ENCODE measurements around the gene SIAH1. TPM values are rescaled to one million over a fixed set of nuclear protein-coding genes. Genes with fewer than 3 reads are reported as not detected.

Gene SIAH1
- total and polyA plus RNA-seq, 2 of the 8 experiments (the other 6 are each of a cell fraction or from before 2014, with no cell fraction given): 19.5 to 33.9 TPM

DNA sequence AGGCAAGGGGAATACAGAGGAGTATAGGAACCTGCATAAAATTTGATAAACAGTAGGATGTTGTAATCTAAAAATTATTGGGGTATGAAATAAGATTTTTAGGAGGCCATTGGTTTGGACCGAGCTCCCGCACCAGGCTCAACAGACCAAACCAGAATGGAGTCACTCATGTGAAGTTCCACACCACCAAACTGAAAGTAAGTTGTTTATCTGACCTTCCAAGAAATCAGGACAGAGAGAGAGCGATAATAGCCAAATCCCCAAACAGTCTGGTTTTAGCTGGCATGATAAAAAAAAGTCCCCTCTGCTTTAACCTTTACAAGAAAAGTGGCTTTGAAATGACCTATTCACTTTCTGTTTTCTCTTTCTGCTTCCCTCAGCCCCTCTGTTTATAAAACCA lies 45.7 kb upstream of the SIAH1 start:
- no peaks in the 10 kb centered on the region for H3K79me2 ChIP-seq (ENCODE audit: control insufficient read depth in 1 of 2, insufficient read depth in 2 of 2, low read length in 2 of 2)
- 93% methylated on average over 3 of the region's 3 CpGs; no CpG with 5 or more reads in 1 of the 2 experiments for WGBS, 2 experiments (ENCODE audit: extremely low coverage in 1 of 2, insufficient coverage in 1 of 2, insufficient read length in 1 of 2, insufficient replicate concordance in 2 of 2, low coverage in 1 of 2, low lambda C conversion rate in 2 of 2, missing lambda C conversion rate in 1 of 2)
- POLR2A ChIA-PET (ENCODE audit: partially characterized antibody): interaction anchor here (1.6 kb wide), 1 partner anchor 45 kb away, joined by 3 read pairs; the partner anchor contains the start of gene SIAH1
- peaks cover 0 to 5% (median 0%) of the 10 kb centered on the region in 4 experiments; a peak in 3 of 7 replicates for H3K4me1 ChIP-seq (replicated peaks in 1 of 4; ENCODE audit: control insufficient read depth in 3 of 4, insufficient read depth in 4 of 4, low read length in 3 of 4)
- no peaks in the 10 kb centered on the region for H3K79me1 ChIP-seq (ENCODE audit: low read depth, low read length)
- DNase-seq (ENCODE audit: low read depth in 1 of 2, low spot score in 2 of 2) (no peak), FAIRE-seq (no peak)
- H3K23me2 ChIP-seq (ENCODE audit: low read depth, low read length): no peaks in the 10 kb centered on the region
- H2BK5ac ChIP-seq (ENCODE audit: low read depth, low read length): no peak overlapping the region
- no peak overlapping the region for H4K5ac ChIP-seq (ENCODE audit: insufficient read length, low read depth, low read length)
- no peaks in the 10 kb centered on the region for H3K27me3 ChIP-seq (replicated peaks in 1 of 4; ENCODE audit: control insufficient read depth in 3 of 4, extremely low read depth in 1 of 4, insufficient read depth in 3 of 4, low read length in 3 of 4)
- no peak overlapping the region for H2BK12ac ChIP-seq (ENCODE audit: low read depth, low read length)
- H3K4ac ChIP-seq (replicated peaks; ENCODE audit: insufficient read length, low read depth, low read length): no peak overlapping the region
- no peak overlapping the region for H3K4me3 ChIP-seq (ENCODE audit: extremely low read depth in 1 of 4, insufficient read depth in 2 of 4, low read depth in 3 of 4, low read length in 4 of 4)
- no peak overlapping the region for H2BK15ac ChIP-seq (ENCODE audit: low read length)
- H3K9ac ChIP-seq (replicated peaks in 1 of 4; ENCODE audit: extremely low read depth in 1 of 4, low read depth in 3 of 4, low read length in 3 of 4): no peak overlapping the region
- no peak overlapping the region for H2AFZ ChIP-seq (ENCODE audit: low read length)
- H2BK120ac ChIP-seq (replicated peaks; ENCODE audit: low read depth, low read length): no peak overlapping the region
- no peak overlapping the region for H2AK5ac ChIP-seq (ENCODE audit: low read depth, low read length)
- H4K8ac ChIP-seq (ENCODE audit: extremely low read depth, insufficient read depth, low read length): no peak overlapping the region
- no peak overlapping the region for H3K4me2 ChIP-seq (ENCODE audit: insufficient read depth in 1 of 2, low read depth in 2 of 2, low read length in 2 of 2)
- CTCF ChIA-PET (ENCODE audit: partially characterized antibody): interaction anchor here (0.6 kb wide), 1 partner anchor 1455 kb away, joined by 3 read pairs; no protein-coding TSS in a partner anchor
- H3K36me3 ChIP-seq (ENCODE audit: control insufficient read depth in 2 of 4, insufficient read depth in 4 of 4, low read length in 3 of 4): no peaks in the 10 kb centered on the region
- no peak overlapping the region for H3K23ac ChIP-seq (ENCODE audit: insufficient read length)
- no peak overlapping the region for H4K91ac ChIP-seq (replicated peaks; ENCODE audit: insufficient read length, low read length)
- no peak overlapping the region for H3K18ac ChIP-seq (ENCODE audit: extremely low read depth, low read length)
- H3K9me3 ChIP-seq (ENCODE audit: insufficient read depth in 2 of 2, low read depth in 1 of 2, low read length in 1 of 2): no peaks in the 10 kb centered on the region
- H4K20me1 ChIP-seq (replicated peaks in 1 of 2; ENCODE audit: control insufficient read depth in 1 of 2, insufficient read depth in 2 of 2, low read length in 2 of 2): no peaks in the 10 kb centered on the region
- no peak overlapping the region for H3K27ac ChIP-seq (ENCODE audit: low read depth, low read length)
- no peak overlapping the region for H3K14ac ChIP-seq (ENCODE audit: insufficient read length)
- no peak overlapping the region for H3K56ac ChIP-seq (replicated peaks; ENCODE audit: insufficient read length, low read depth, low read length)
- H2BK20ac ChIP-seq (ENCODE audit: low read length): no peak overlapping the region
- no peak for TF ChIP-seq KDM4A (IDR thresholded peaks at IDR 0.05; ENCODE audit: low read depth, low read length, severe bottlenecking)
- TF ChIP-seq CHD2 (IDR thresholded peaks at IDR 0.05; ENCODE audit: low read length): no peak
- TF ChIP-seq TAF1 (IDR thresholded peaks at IDR 0.05; ENCODE audit: low read depth, low read length): no peak
- no peak for TF ChIP-seq RNF2 (IDR thresholded peaks at IDR 0.05; ENCODE audit: borderline replicate concordance, low read depth, low read length, missing control alignments, poor library complexity, severe bottlenecking)
- no peak for TF ChIP-seq TEAD4 (IDR thresholded peaks at IDR 0.05; ENCODE audit: low read depth, low read length)
- no peak for TF ChIP-seq ZNF274 (IDR thresholded peaks at IDR 0.05; ENCODE audit: borderline replicate concordance, extremely low read depth, low read length)
- no peak for TF ChIP-seq HDAC2 (IDR thresholded peaks at IDR 0.05; ENCODE audit: borderline replicate concordance in 1 of 2, low read depth in 2 of 2, low read length in 2 of 2)
- TF ChIP-seq MAFK (IDR thresholded peaks at IDR 0.05; ENCODE audit: low read depth, low read length): no peak
- no peak for TF ChIP-seq SIN3A (conservative IDR thresholded peaks at IDR 0.05 in 1 of 2, IDR thresholded peaks at IDR 0.05 in 1 of 2; ENCODE audit: low read depth in 1 of 2, low read length in 2 of 2)
- TF ChIP-seq RFX5 (IDR thresholded peaks at IDR 0.05; ENCODE audit: borderline replicate concordance, low read depth, low read length): no peak
- TF ChIP-seq FOSL1 (IDR thresholded peaks at IDR 0.05; ENCODE audit: insufficient read depth, low read depth, low read length): no peak
- TF ChIP-seq SIRT6 (IDR thresholded peaks at IDR 0.05; ENCODE audit: low read length): no peak
- no peak for TF ChIP-seq E2F6 (IDR thresholded peaks at IDR 0.05)

Measured in H1 (cell line).